IMR-90 (cell line): ENCODE measurements around the gene CLEC3B. TPM values are rescaled to one million over a fixed set of nuclear protein-coding genes. Genes with fewer than 3 reads are reported as not detected.

Experiments used
- ATAC-seq: fragments of 200-7000 bp; cut with Tn5 transposase; 2 replicates; pipeline ENCODE4 v1.9.1; 2020; ENCODE audit warnings: low read depth, mild to moderate bottlenecking, moderate library complexity
- BruUV-seq: library from RNA; stranded (reverse); fragments of 400-500 nt; replicated peaks from 2 replicates; lab custom pipeline; 2021; lab: Mats Ljungman, UMichigan
- CTCF ChIA-PET: fragments of 300-600 bp; formaldehyde crosslinking; extraction: SDS; loops from one replicate; lab custom pipeline; 2021; ENCODE audit warnings: antibody characterized with exemption; lab: Yijun Ruan, JAX
- POLR2A ChIA-PET: fragments of 300-600 bp; sonication (Branson Sonifier 250); formaldehyde crosslinking; loops from one replicate; lab custom pipeline; 2022; ENCODE audit warnings: antibody characterized with exemption; ENCODE audit not compliant: unreplicated experiment; lab: Charles Lee
- DNase-seq: peaks from one replicate; pipeline ENCODE4 v3.0.0; 2013
- H2AFZ ChIP-seq: replicated peaks from 2 replicates; pipeline ENCODE3; 2013; ENCODE audit warnings: low read length, mild to moderate bottlenecking; ENCODE audit not compliant: poor library complexity
- H2AK5ac ChIP-seq: 2 replicates; pipeline ENCODE4 v1.6.1; 2013; ENCODE audit warnings: low read depth, low read length, inconsistent platforms
- H2AK9ac ChIP-seq: replicated peaks from 2 replicates; pipeline ENCODE3; 2013; ENCODE audit warnings: mild to moderate bottlenecking, low read depth, low read length, moderate library complexity; ENCODE audit not compliant: poor library complexity
- H2BK120ac ChIP-seq: 2 replicates; pipeline ENCODE4 v1.6.1; 2013; ENCODE audit warnings: low read depth, low read length, inconsistent platforms
- H2BK15ac ChIP-seq: 3 replicates; pipeline ENCODE4 v1.6.1; 2013; ENCODE audit warnings: low read depth, low read length, inconsistent platforms
- H2BK20ac ChIP-seq: 2 replicates; pipeline ENCODE4 v1.6.1; 2013; ENCODE audit warnings: low read depth, mild to moderate bottlenecking, inconsistent platforms, low read length, moderate library complexity
- H2BK5ac ChIP-seq: 2 replicates; pipeline ENCODE4 v1.6.1; 2013; ENCODE audit warnings: mild to moderate bottlenecking, low read depth, low read length, inconsistent platforms; ENCODE audit not compliant: poor library complexity, severe bottlenecking
- H3K14ac ChIP-seq: replicated peaks from 2 replicates; pipeline ENCODE4 v1.6.1; 2013; ENCODE audit warnings: low read depth, low read length, inconsistent platforms
- H3K18ac ChIP-seq: 2 replicates; pipeline ENCODE4 v1.6.1; 2013; ENCODE audit warnings: low read depth, low read length, control low read depth
- H3K23ac ChIP-seq: 2 replicates; pipeline ENCODE4 v1.6.1; 2013; ENCODE audit warnings: low read depth, low read length, inconsistent platforms
- H3K27ac ChIP-seq: 2 replicates; pipeline ENCODE4 v1.5.1; 2013; ENCODE audit warnings: mild to moderate bottlenecking, control low read depth, low read length; ENCODE audit not compliant: insufficient read depth
- H3K27me3 ChIP-seq: 2 replicates; pipeline ENCODE4 v1.6.1; 2013; ENCODE audit warnings: low read length; ENCODE audit not compliant: control insufficient read depth, insufficient read depth
- H3K36me3 ChIP-seq: 2 replicates; pipeline ENCODE4 v1.6.1; 2013; ENCODE audit warnings: low read length, mixed read lengths; ENCODE audit not compliant: control insufficient read depth, insufficient read depth
- H3K4ac ChIP-seq: 2 replicates; pipeline ENCODE4 v1.6.1; 2013; ENCODE audit warnings: low read depth, low read length, inconsistent platforms
- H3K4me1 ChIP-seq: 2 replicates; pipeline ENCODE4 v1.6.1; 2013; ENCODE audit warnings: low read length, mixed read lengths; ENCODE audit not compliant: control insufficient read depth, insufficient read depth
- H3K4me2 ChIP-seq: 2 replicates; pipeline ENCODE4 v1.6.1; 2013; ENCODE audit warnings: low read depth, mild to moderate bottlenecking, control low read depth, low read length, moderate library complexity
- H3K4me3 ChIP-seq: 2 replicates; pipeline ENCODE4 v1.5.1; 2013; ENCODE audit warnings: low read depth, mild to moderate bottlenecking, control low read depth, low read length, moderate library complexity; ENCODE audit not compliant: insufficient read depth
- H3K56ac ChIP-seq: 2 replicates; pipeline ENCODE4 v1.6.1; 2013; ENCODE audit warnings: low read length, inconsistent platforms; ENCODE audit not compliant: insufficient read depth; ENCODE audit errors: extremely low read depth
- H3K79me1 ChIP-seq, 2 experiments: 2 replicates each; pipeline ENCODE4 v1.6.1; 2013; ENCODE audit warnings: low read length in 2 of 2, inconsistent platforms in 1 of 2, low read depth in 1 of 2
- H3K9ac ChIP-seq: 2 replicates; pipeline ENCODE4 v1.6.1; 2013; ENCODE audit warnings: low read depth, low read length, control low read depth
- H3K9me1 ChIP-seq: 2 replicates; pipeline ENCODE4 v1.6.1; 2013; ENCODE audit warnings: low read length, inconsistent platforms; ENCODE audit not compliant: insufficient read depth
- H3K9me3 ChIP-seq: 2 replicates; pipeline ENCODE4 v1.6.1; 2013; ENCODE audit warnings: low read length; ENCODE audit not compliant: control insufficient read depth, insufficient read depth
- H4K20me1 ChIP-seq: 2 replicates; pipeline ENCODE4 v1.6.1; 2013; ENCODE audit warnings: low read length, inconsistent platforms; ENCODE audit not compliant: insufficient read depth
- H4K5ac ChIP-seq: 2 replicates; pipeline ENCODE4 v1.6.1; 2013; ENCODE audit warnings: mild to moderate bottlenecking, low read depth, low read length, control low read depth
- H4K8ac ChIP-seq, 2 experiments: 2 replicates each; pipeline ENCODE4 v1.6.1; 2013; ENCODE audit warnings: low read depth in 2 of 2, low read length in 2 of 2, control low read depth in 1 of 2, inconsistent platforms in 1 of 2
- H4K91ac ChIP-seq: 2 replicates; pipeline ENCODE4 v1.6.1; 2013; ENCODE audit warnings: low read depth, low read length, inconsistent platforms; ENCODE audit not compliant: insufficient read depth
- BHLHE40 ChIP-seq: fragments of 150-350 bp; IDR thresholded peaks from 2 replicates; pipeline ENCODE4 v1.6.1; 2016; ENCODE audit warnings: mild to moderate bottlenecking, low read depth, low read length
- CEBPB ChIP-seq: IDR thresholded peaks from 2 replicates; pipeline ENCODE4 v1.6.1; 2012; ENCODE audit warnings: low read depth, low read length, improper control_type of control experiment
- CHD1 ChIP-seq: IDR thresholded peaks from 2 replicates; pipeline ENCODE4 v1.6.1; 2012; ENCODE audit warnings: low read depth, low read length, improper control_type of control experiment
- FOS ChIP-seq: fragments of 150-350 bp; IDR thresholded peaks from 2 replicates; pipeline ENCODE4 v1.6.1; 2016; ENCODE audit warnings: low read depth, low read length
- MAFK ChIP-seq: IDR thresholded peaks from 2 replicates; pipeline ENCODE4 v1.6.1; 2012; ENCODE audit warnings: low read depth, low read length, improper control_type of control experiment
- MAZ ChIP-seq: IDR thresholded peaks from 2 replicates; pipeline ENCODE4 v1.6.1; 2012; ENCODE audit warnings: low read depth, mild to moderate bottlenecking, low read length, improper control_type of control experiment, moderate library complexity, borderline replicate concordance
- MXI1 ChIP-seq: IDR thresholded peaks from 2 replicates; pipeline ENCODE4 v1.6.1; 2012; ENCODE audit warnings: low read depth, mild to moderate bottlenecking, low read length, moderate library complexity, borderline replicate concordance
- NFE2L2 ChIP-seq: fragments of 150-350 bp; IDR thresholded peaks from 2 replicates; pipeline ENCODE4 v1.6.1; 2016; ENCODE audit warnings: low read depth, mild to moderate bottlenecking, low read length
- POLR2A ChIP-seq: IDR thresholded peaks from 2 replicates; pipeline ENCODE4 v1.6.1; 2012; ENCODE audit warnings: mild to moderate bottlenecking, low read depth, low read length
- RAD21 ChIP-seq: IDR thresholded peaks from 2 replicates; pipeline ENCODE4 v1.6.1; 2012; ENCODE audit warnings: low read length, improper control_type of control experiment
- RCOR1 ChIP-seq: IDR thresholded peaks from 2 replicates; pipeline ENCODE4 v1.6.1; 2012; ENCODE audit warnings: mild to moderate bottlenecking, low read length, improper control_type of control experiment; ENCODE audit not compliant: insufficient replicate concordance
- RFX5 ChIP-seq: IDR thresholded peaks from 2 replicates; pipeline ENCODE4 v1.8.0; 2012; ENCODE audit warnings: low read depth, mild to moderate bottlenecking, low read length, moderate library complexity
- SMC3 ChIP-seq: fragments of 150-350 bp; IDR thresholded peaks from 2 replicates; pipeline ENCODE4 v1.6.1; 2016; ENCODE audit warnings: low read depth, mild to moderate bottlenecking, antibody characterized with exemption, low read length, moderate library complexity
- WGBS, 2 experiments: methylation state at CpG; one replicate each; pipeline versions ENCODE4 v1.1.5 to v1.1.7; 2013; ENCODE audit warnings: missing lambda C conversion rate in 2 of 2; ENCODE audit not compliant: insufficient read length in 1 of 2; ENCODE audit errors: extremely low coverage in 2 of 2; 5-methylcytosine and 5-hydroxymethylcytosine counted together
- dilution Hi-C: fragments of 300-500 bp; cut with HindIII; formaldehyde crosslinking; loops from one replicate; pipeline ENCODE4 v1.14.3; 2018; ENCODE audit warnings: low sequenced_read_pairs; ENCODE audit not compliant: unreplicated experiment
- in situ Hi-C: fragments of 300-500 bp; cut with MboI; formaldehyde crosslinking; loops from 3 replicates; pipeline ENCODE4 v1.14.3; 2019; ENCODE audit warnings: low sequenced_read_pairs, inconsistent platforms, mixed read lengths
- intact Hi-C: fragments of 100-400 bp; cut with micrococcal nuclease; formaldehyde crosslinking; loops from 2 replicates; pipeline ENCODE4 v1.10.0; 2022
- polyA plus RNA-seq, 3 experiments: library from polyadenylated mRNA; depleted of rRNA; stranded (reverse); fragments of >200 nt; gene quantifications; 2 replicates each; pipeline ENCODE4 v1.2.3, GENCODE V29; 2012; ENCODE audit warnings: low replicate concordance in 1 of 3
- total RNA-seq: library from RNA; depleted of rRNA; stranded (reverse); fragments of >200 nt; gene quantifications from 2 replicates; pipeline ENCODE4 v1.2.3, GENCODE V29; 2012
- TF ChIP-seq, protein P1 (sequence below): fragments of 150-350 bp; IDR thresholded peaks from 2 replicates; pipeline ENCODE4 v1.6.1; 2016; ENCODE audit warnings: low read depth, mild to moderate bottlenecking, low read length, moderate library complexity, borderline replicate concordance
- TF ChIP-seq, protein P2 (sequence below): fragments of 150-350 bp; IDR thresholded peaks from 2 replicates; pipeline ENCODE4 v1.6.1; 2017; ENCODE audit warnings: mild to moderate bottlenecking, antibody characterized with exemption, low read length, low read depth
- TF ChIP-seq, protein P3 (sequence below): conservative IDR thresholded peaks from 2 replicates; pipeline ENCODE4 v1.5.1; 2012; ENCODE audit warnings: mild to moderate bottlenecking, low read depth, low read length, improper control_type of control experiment

Gene CLEC3B
- total and polyA plus RNA-seq, 2 of the 4 experiments (the other 2 are of a cell fraction), result 3.6 to 13.2 TPM

DNA sequence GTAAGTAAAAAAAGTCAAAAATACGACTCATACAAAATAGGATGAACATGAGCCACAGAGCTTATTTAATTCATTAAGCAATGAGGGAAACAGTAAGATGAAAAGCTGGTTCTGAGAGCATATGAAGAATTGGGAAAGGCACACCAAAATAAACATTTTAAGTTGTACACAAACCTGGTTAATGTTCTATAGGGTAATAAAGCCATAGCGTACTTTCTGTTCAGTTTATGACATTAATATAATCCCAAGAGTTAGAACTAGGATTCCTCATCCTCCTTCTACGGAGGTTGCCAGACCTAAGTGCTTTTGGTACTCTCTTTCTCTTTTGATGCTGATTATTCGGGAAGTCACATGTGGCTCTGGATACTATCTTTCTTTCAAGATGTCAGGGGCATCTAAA lies 41.4 kb downstream of the CLEC3B start:
- no peaks in the 10 kb centered on the region for H4K20me1 ChIP-seq
- peak overlapping the region; percentile 98 for H3K18ac ChIP-seq
- peak overlapping the region; percentile 39; the same call in 1 of the 2 replicates for H3K27ac ChIP-seq
- H3K14ac ChIP-seq, result peak overlapping the region; percentile 99
- 0 out of 2 replicates have a peak overlapping the region, but pooled peaks have one; percentile 8 for H3K23ac ChIP-seq
- H3K4me2 ChIP-seq, result no peak overlapping the region
- H2AFZ ChIP-seq, result no peak overlapping the region
- H2BK20ac ChIP-seq, result peak overlapping the region; percentile 96; the same call in 1 of the 2 replicates
- no TSS peak for BruUV-seq
- dilution Hi-C loops (no loop called here), in situ Hi-C loops (no loop called here), intact Hi-C loops (no loop called here)
- no peaks in the 10 kb centered on the region for H3K27me3 ChIP-seq
- no peak overlapping the region for H2AK9ac ChIP-seq
- peak overlapping the region; percentile 78; the same call in 1 of the 2 replicates for H4K5ac ChIP-seq
- ChIA-PET CTCF (no interaction called here), POLR2A (no interaction called here)
- peaks cover 3% of the 10 kb centered on the region; the same call in 1 of the 2 replicates for H3K9me3 ChIP-seq
- peak overlapping the region; percentile 81 for H4K91ac ChIP-seq
- H2BK120ac ChIP-seq, result peak overlapping the region; percentile 99; the same call in 1 of the 2 replicates
- no peak overlapping the region for H3K9ac ChIP-seq
- H3K9me1 ChIP-seq, result peaks cover 14% of the 10 kb centered on the region
- peaks cover 17% of the 10 kb centered on the region for H3K4me1 ChIP-seq
- no peak overlapping the region; the same call in 1 of the 2 replicates for H3K56ac ChIP-seq
- ATAC-seq (no peak), DNase-seq (no peak)
- peak overlapping the region; percentile 76 for H2BK5ac ChIP-seq
- peak overlapping the region; percentile 100; the same call in 2 of the 3 replicates for H2BK15ac ChIP-seq
- peaks cover 0 to 14% of the 10 kb centered on the region in 2 experiments; a peak in 2 of 4 replicates for H3K79me1 ChIP-seq
- no peak overlapping the region for H3K4me3 ChIP-seq
- WGBS, 2 experiments, result 83% methylated on average over 1 of the region's 4 CpGs; no CpG with 5 or more reads in 1 of the 2 experiments
- H4K8ac ChIP-seq, result peak overlapping the region; percentile 98; a peak in 3 of 4 replicates
- peak overlapping the region; percentile 99; the same call in 1 of the 2 replicates for H3K4ac ChIP-seq
- TF ChIP-seq SMC3 (no peak), POLR2A (no peak), NFE2L2 (no peak), MXI1 (no peak), RAD21 (no peak), MAZ (no peak), BHLHE40 (no peak), CHD1 (no peak), MAFK (no peak), FOS (no peak), RFX5 (no peak), CEBPB (no peak), RCOR1 (no peak)
- TF ChIP-seq, protein P1, sequence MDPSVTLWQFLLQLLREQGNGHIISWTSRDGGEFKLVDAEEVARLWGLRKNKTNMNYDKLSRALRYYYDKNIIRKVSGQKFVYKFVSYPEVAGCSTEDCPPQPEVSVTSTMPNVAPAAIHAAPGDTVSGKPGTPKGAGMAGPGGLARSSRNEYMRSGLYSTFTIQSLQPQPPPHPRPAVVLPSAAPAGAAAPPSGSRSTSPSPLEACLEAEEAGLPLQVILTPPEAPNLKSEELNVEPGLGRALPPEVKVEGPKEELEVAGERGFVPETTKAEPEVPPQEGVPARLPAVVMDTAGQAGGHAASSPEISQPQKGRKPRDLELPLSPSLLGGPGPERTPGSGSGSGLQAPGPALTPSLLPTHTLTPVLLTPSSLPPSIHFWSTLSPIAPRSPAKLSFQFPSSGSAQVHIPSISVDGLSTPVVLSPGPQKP, result no peak
- TF ChIP-seq, protein P2, sequence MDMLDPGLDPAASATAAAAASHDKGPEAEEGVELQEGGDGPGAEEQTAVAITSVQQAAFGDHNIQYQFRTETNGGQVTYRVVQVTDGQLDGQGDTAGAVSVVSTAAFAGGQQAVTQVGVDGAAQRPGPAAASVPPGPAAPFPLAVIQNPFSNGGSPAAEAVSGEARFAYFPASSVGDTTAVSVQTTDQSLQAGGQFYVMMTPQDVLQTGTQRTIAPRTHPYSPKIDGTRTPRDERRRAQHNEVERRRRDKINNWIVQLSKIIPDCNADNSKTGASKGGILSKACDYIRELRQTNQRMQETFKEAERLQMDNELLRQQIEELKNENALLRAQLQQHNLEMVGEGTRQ, result no peak
- TF ChIP-seq, protein P3, sequence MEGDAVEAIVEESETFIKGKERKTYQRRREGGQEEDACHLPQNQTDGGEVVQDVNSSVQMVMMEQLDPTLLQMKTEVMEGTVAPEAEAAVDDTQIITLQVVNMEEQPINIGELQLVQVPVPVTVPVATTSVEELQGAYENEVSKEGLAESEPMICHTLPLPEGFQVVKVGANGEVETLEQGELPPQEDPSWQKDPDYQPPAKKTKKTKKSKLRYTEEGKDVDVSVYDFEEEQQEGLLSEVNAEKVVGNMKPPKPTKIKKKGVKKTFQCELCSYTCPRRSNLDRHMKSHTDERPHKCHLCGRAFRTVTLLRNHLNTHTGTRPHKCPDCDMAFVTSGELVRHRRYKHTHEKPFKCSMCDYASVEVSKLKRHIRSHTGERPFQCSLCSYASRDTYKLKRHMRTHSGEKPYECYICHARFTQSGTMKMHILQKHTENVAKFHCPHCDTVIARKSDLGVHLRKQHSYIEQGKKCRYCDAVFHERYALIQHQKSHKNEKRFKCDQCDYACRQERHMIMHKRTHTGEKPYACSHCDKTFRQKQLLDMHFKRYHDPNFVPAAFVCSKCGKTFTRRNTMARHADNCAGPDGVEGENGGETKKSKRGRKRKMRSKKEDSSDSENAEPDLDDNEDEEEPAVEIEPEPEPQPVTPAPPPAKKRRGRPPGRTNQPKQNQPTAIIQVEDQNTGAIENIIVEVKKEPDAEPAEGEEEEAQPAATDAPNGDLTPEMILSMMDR, result no peak
- H3K36me3 ChIP-seq, result no peaks in the 10 kb centered on the region; the same call in 1 of the 2 replicates
- peak overlapping the region; percentile 95; the same call in 1 of the 2 replicates for H2AK5ac ChIP-seq
